GM12864 (cell line): ENCODE measurements around the gene PHF12.

Experiments used
- DNase-seq: peaks from one replicate; pipeline ENCODE4 v3.0.0-alpha.2; 2011; ENCODE audit warnings: low read depth
- H3K4me3 ChIP-seq: 2 replicates; pipeline ENCODE4 v1.5.1; 2011; ENCODE audit warnings: mild to moderate bottlenecking, low read depth, low read length, control low read depth
- TF ChIP-seq, protein P1 (sequence below): IDR thresholded peaks from 2 replicates; pipeline ENCODE4 v1.5.1; 2011; ENCODE audit warnings: low read depth, mild to moderate bottlenecking, moderate library complexity, low read length, control low read depth, inconsistent platforms; ENCODE audit errors: missing control alignments

PHF12 gene

DNA sequence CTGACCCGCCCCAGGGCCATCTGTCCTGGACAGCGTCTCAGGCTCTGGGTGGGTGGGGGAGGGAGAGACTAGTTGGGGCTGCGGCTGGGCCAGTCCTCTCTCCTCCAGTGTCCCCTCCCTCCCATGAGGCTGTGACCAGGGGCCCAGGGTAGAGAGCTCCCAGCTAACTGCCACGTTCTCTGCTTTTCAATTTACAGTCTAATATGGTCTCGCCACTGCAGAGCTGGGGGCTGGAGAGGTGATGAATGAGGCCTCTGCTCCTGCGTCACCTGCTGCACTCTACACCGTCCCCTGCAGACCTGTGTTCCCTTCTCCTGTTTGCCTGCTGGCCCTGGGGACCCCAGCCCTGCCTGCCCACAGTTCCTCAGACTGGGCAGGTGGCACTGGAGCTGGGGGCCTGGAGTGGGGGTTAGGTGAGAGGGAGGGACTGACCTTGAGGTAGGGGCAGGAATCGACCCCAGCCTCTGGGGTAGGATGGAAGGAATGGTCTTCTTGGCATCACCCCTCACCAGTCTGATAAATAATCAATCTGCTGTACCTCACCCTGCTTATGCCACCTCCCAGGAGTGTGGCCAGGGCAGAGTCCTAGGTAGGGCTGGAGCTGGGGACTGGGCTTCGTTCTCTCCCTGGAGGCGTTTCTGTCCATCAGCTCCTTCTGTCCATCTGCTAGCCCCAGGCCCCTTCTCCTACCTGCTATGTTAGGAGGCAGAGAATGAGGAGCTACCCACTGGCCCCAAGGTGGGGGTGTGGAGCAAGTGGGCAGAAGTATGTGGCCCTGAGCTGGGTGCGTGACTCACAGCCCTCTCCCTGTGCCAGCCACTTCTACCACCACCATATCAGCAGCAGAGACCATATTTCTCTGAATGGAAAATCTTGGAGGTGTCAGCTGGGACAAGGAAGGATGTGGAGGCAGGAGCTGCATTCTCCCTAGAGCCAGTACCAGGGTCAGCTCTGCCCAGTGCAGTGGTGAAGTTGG lies 41.6 kb upstream of the PHF12 start:
- TF ChIP-seq, protein P1, sequence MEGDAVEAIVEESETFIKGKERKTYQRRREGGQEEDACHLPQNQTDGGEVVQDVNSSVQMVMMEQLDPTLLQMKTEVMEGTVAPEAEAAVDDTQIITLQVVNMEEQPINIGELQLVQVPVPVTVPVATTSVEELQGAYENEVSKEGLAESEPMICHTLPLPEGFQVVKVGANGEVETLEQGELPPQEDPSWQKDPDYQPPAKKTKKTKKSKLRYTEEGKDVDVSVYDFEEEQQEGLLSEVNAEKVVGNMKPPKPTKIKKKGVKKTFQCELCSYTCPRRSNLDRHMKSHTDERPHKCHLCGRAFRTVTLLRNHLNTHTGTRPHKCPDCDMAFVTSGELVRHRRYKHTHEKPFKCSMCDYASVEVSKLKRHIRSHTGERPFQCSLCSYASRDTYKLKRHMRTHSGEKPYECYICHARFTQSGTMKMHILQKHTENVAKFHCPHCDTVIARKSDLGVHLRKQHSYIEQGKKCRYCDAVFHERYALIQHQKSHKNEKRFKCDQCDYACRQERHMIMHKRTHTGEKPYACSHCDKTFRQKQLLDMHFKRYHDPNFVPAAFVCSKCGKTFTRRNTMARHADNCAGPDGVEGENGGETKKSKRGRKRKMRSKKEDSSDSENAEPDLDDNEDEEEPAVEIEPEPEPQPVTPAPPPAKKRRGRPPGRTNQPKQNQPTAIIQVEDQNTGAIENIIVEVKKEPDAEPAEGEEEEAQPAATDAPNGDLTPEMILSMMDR = no peak
- DNase-seq = no peak
- no peak overlapping the region for H3K4me3 ChIP-seq

GRCh38 chr17:28992185-28992584 lies 40.9 kb upstream of the PHF12 start:
- no peak for DNase-seq
- H3K4me3 ChIP-seq = no peak overlapping the region
- TF ChIP-seq, protein P1 = no peak

DNA sequence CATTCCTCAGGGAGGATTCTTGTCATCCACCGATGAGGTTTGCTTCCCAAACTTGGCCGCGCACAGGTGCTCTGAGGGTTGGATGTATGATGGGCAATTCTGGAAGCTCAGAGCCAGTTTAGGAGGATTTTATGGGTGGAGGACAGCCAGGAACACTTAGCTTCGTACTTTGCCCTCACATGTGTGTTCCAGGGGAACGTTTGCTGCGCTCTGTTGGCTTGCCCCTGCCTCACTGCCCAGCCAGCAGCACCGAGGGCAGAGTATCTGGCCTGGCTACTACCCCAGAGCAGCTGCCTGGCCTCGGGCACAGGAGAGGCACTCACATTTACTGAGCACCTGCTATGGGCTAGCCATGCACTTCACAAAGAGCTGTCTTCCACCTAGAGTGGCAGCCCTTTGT lies 40.5 kb upstream of the PHF12 start:
- no peak overlapping the region for H3K4me3 ChIP-seq
- TF ChIP-seq, protein P1 = no peak
- no peak for DNase-seq

GRCh38 chr17:28989028-28989427 lies 37.7 kb upstream of the PHF12 start:
- DNase-seq = no peak
- TF ChIP-seq, protein P1 = no peak
- H3K4me3 ChIP-seq = no peak overlapping the region

DNA sequence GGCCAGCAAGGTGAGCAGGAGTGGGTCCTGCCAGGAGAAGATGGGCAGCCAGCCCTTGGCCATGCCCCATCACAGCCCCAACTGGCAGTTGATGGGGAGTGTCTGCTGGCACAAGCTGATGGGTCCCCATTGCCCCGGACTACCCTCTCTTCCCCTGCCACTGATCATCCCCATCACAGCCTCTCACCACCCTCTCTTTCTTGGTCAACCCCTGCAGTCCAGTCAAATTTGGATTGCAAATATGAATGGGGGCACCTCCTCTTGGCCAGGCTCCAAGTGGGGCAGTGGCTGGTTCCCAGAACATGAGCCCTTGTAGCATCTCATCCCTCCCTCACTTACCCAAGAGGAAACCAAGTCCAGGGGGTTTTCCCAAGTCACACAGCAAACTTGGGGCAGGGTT lies 37.2 kb upstream of the PHF12 start:
- no peak overlapping the region for H3K4me3 ChIP-seq
- TF ChIP-seq, protein P1 = no peak
- DNase-seq = no peak

DNA sequence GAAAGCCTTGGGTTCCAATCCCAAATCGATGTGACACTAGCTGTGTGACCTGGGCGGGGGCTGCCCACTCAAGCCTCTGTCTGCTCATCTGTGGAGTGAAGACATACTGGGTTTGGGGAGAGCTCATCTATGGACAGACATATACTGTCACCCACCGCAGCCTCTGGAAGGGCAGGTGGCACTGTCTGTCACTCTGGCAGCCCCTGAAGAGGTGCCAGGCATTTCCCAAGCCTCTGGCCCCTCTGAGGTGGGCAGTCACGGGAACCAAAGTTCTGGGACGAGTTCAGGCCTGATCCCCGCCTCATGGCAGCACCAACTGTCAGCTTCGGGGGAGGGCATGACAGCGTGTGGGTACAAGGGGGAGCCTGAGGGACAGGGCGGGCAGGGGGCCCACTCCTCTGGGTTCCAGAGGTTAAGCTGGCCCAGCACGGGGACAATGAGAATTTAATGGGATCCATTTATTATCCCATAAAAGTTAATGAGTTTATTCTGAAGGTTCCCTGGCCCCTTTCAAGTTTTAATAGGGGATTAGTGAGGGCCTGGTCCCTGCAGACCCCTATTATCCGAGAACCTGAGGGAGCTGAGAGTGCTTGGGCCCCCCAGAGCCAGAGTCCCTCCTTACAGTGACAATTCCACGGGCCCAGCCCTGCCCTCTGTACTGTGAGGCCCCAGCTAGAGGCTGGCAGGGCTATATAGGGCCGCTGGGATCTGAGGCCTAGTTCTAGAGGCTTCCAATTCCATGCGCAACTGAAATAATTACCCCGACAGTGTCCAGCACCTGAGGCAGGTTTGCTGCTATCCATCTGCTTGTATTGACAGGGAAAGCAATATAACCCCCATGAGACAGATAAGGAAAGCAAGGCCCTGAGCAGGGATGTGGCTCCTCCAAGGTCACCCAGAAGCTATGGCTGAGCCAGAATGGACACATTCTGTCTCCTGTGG lies 35.7 kb upstream of the PHF12 start:
- TF ChIP-seq, protein P1 = no peak
- no peak overlapping the region for H3K4me3 ChIP-seq
- no peak for DNase-seq
